ENCODE data around the gene EYS.

Gene EYS

GRCh38 chr6:65202738-65203137 is 504.3 kb downstream of the EYS start:
- no peak for DNase-seq (ENCODE audit: low spot score)

- DNase-seq (ENCODE audit: low spot score) = no peak
Measured at GRCh38 chr6:65199683-65200082, 507.3 kb downstream of the EYS start.

GRCh38 chr6:65199121-65199520 is 507.9 kb downstream of the EYS start:
- no peak for DNase-seq (ENCODE audit: low spot score)

- no peak for DNase-seq (ENCODE audit: low spot score)
Measured at GRCh38 chr6:65191471-65191870, 515.6 kb downstream of the EYS start.

GRCh38 chr6:65189236-65189881 is 517.7 kb downstream of the EYS start:
- DNase-seq (ENCODE audit: low spot score) = no peak

GRCh38 chr6:65186826-65187225 is 520.2 kb downstream of the EYS start:
- no peak for DNase-seq (ENCODE audit: low spot score)

- DNase-seq (ENCODE audit: low spot score) = no peak
Measured at GRCh38 chr6:65182681-65183080, 524.3 kb downstream of the EYS start.

- DNase-seq (ENCODE audit: low spot score) = no peak
Measured at GRCh38 chr6:65170273-65170672, 536.8 kb downstream of the EYS start.

- no peak for DNase-seq (ENCODE audit: low spot score)
Measured at GRCh38 chr6:65161661-65162060, 545.4 kb downstream of the EYS start.

GRCh38 chr6:65157025-65157424 is 550.0 kb downstream of the EYS start:
- no peak for DNase-seq (ENCODE audit: low spot score)

GRCh38 chr6:65155083-65155482 is 551.9 kb downstream of the EYS start:
- no peak for DNase-seq (ENCODE audit: low spot score)

GRCh38 chr6:65149841-65150240 is 557.2 kb downstream of the EYS start:
- DNase-seq (ENCODE audit: low spot score) = no peak

- DNase-seq (ENCODE audit: low spot score) = no peak
Measured at GRCh38 chr6:65148839-65149238, 558.2 kb downstream of the EYS start.

- no peak for DNase-seq (ENCODE audit: low spot score)
Measured at GRCh38 chr6:65135567-65135966, 571.5 kb downstream of the EYS start.

GRCh38 chr6:65126667-65127066 is 580.4 kb downstream of the EYS start:
- no peak for DNase-seq (ENCODE audit: low spot score)

- no peak for DNase-seq (ENCODE audit: low spot score)
Measured at GRCh38 chr6:65123521-65123920, 583.5 kb downstream of the EYS start.

GRCh38 chr6:65117817-65118409 is 589.1 kb downstream of the EYS start:
- no peak for DNase-seq (ENCODE audit: low spot score)

GRCh38 chr6:65116326-65116725 is 590.7 kb downstream of the EYS start:
- DNase-seq (ENCODE audit: low spot score) = no peak

- no peak for DNase-seq (ENCODE audit: low spot score)
Measured at GRCh38 chr6:65113581-65113980, 593.4 kb downstream of the EYS start.

- DNase-seq (ENCODE audit: low spot score) = no peak
Measured at GRCh38 chr6:65112435-65112834, 594.6 kb downstream of the EYS start.

- DNase-seq (ENCODE audit: low spot score) = no peak
Measured at GRCh38 chr6:65110031-65110430, 597.0 kb downstream of the EYS start.

- no peak for DNase-seq (ENCODE audit: low spot score)
Measured at GRCh38 chr6:65098349-65098748, 608.7 kb downstream of the EYS start.

- DNase-seq (ENCODE audit: low spot score) = no peak
Measured at GRCh38 chr6:65091561-65091960, 615.5 kb downstream of the EYS start.

- no peak for DNase-seq (ENCODE audit: low spot score)
Measured at GRCh38 chr6:65088575-65088974, 618.5 kb downstream of the EYS start.
